Neural crest cell (in vitro differentiated cells): Measurements from ENCODE around the gene MICU2. TPM values are rescaled to one million over a fixed set of nuclear protein-coding genes. Genes with fewer than 3 reads are reported as not detected.
"Not testable (repeated sequence)": the region's sequence is repeated elsewhere in the genome, so short reads cannot be mapped to it uniquely, and the experiment has no call there.

Source experiments
- DNase-seq: peaks from one replicate; pipeline ENCODE4 v3.0.0; 2021; ENCODE audit warnings: low read depth, mixed read lengths, low spot score
- H3K27ac Mint-ChIP-seq: one replicate; pipeline ENCODE4 v1.8.0; 2021; ENCODE audit warnings: mild to moderate bottlenecking, mixed read lengths; ENCODE audit not compliant: unreplicated experiment
- H3K27me3 Mint-ChIP-seq: 2 replicates; pipeline ENCODE4 v1.8.0; 2021; ENCODE audit warnings: low read depth, mild to moderate bottlenecking, mixed read lengths
- H3K36me3 Mint-ChIP-seq: 2 replicates; pipeline ENCODE4 v1.8.0; 2021; ENCODE audit warnings: low read depth, mild to moderate bottlenecking, mixed read lengths
- H3K4me1 Mint-ChIP-seq: 2 replicates; pipeline ENCODE4 v1.8.0; 2021; ENCODE audit warnings: mixed read lengths
- H3K4me3 Mint-ChIP-seq: one replicate; pipeline ENCODE4 v1.8.0; 2021; ENCODE audit warnings: mild to moderate bottlenecking, mixed read lengths
- H3K9me3 Mint-ChIP-seq: 2 replicates; pipeline ENCODE4 v1.8.0; 2021; ENCODE audit warnings: mixed read lengths
- CTCF ChIP-seq: fragments of 200-600 bp; sonication (generic); conservative IDR thresholded peaks from 2 replicates; pipeline ENCODE4 v1.5.0; 2021; ENCODE audit warnings: antibody characterized with exemption, mild to moderate bottlenecking
- total RNA-seq: library from RNA; stranded (reverse); gene quantifications from 2 replicates; pipeline ENCODE4 v1.2.1, GENCODE V29; 2021

Gene MICU2
- total RNA-seq, 1 donor from 2014 or later: 34.1 TPM

DNA sequence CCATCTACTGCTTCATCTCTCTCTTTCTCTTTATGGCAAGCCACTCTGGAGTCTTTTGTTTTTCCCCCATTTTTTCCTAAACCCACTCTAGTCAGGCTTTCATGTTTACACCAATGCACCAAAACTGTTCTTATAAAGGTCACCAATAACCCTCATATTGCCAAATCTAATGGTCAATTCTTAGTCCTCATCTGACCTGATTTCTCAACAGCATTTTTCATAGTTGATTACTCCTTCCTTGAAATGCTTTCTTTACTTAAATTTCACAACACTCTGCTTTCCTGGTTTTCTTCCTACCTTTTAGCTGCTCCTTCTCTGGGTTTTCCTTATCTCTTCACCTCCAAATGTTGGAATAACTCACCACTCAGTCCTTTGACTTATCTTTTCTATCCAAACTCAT is 47.9 kb downstream of the MICU2 start:
- Mint-ChIP-seq H3K27ac (no peak overlapping the region), H3K36me3 (peaks cover 38% of the 10 kb centered on the region), H3K27me3 (no peaks in the 10 kb centered on the region), H3K9me3 (no peaks in the 10 kb centered on the region), H3K4me3 (no peak overlapping the region), H3K4me1 (no peaks in the 10 kb centered on the region)
- no peak for DNase-seq
- TF ChIP-seq CTCF: no peak

DNA sequence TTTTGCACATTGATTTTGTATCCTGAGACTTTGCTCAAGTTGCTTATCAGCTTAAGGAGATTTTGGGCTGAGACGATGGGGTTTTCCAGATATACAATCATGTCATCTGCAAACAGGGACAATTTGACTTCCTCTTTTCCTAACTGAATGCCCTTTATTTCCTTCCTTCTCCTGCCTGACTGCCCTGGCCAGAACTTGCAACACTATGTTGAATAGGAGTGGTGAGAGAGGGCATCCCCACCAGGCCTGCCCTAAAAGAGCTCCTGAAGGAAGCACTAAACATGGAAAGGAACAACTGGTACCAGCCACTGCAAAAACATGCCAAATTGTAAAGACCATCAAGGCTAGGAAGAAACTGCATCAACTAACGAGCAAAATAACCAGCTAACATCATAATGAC is 50.7 kb downstream of the MICU2 start:
- not testable (repeated sequence) for H3K27ac Mint-ChIP-seq, H3K27me3 Mint-ChIP-seq, H3K4me3 Mint-ChIP-seq, DNase-seq, H3K9me3 Mint-ChIP-seq, H3K4me1 Mint-ChIP-seq
- peaks cover 41% of the 10 kb centered on the region for H3K36me3 Mint-ChIP-seq

DNA sequence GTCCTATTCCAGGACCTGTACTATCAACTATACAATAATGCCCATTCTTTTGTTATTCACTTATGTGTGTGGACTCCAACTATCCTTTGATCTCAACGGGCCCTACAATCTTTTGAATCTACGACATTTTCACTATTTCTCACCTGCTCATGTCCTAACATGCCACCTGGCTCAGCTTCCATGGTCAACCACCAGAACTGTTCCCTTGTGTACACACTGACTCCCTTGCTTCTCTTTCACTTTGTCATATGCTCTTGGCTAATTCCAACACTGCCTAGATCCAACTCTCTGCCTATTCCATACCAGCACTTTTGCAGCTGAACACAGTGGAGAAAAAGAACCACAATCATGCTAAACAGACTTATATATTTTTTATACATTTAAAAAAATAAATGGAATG is 53.1 kb downstream of the MICU2 start:
- no peak overlapping the region for H3K4me3 Mint-ChIP-seq
- H3K36me3 Mint-ChIP-seq: peaks cover 27% of the 10 kb centered on the region
- no peaks in the 10 kb centered on the region for H3K4me1 Mint-ChIP-seq
- H3K27ac Mint-ChIP-seq: no peak overlapping the region
- H3K9me3 Mint-ChIP-seq: peaks cover 4% of the 10 kb centered on the region
- DNase-seq: no peak
- TF ChIP-seq CTCF: no peak
- H3K27me3 Mint-ChIP-seq: no peaks in the 10 kb centered on the region

GRCh38 chr13:21549633-21550032 is 54.3 kb downstream of the MICU2 start:
- Mint-ChIP-seq H3K4me1 (no peaks in the 10 kb centered on the region), H3K36me3 (peaks cover 28% of the 10 kb centered on the region), H3K4me3 (no peak overlapping the region), H3K27me3 (no peaks in the 10 kb centered on the region), H3K27ac (no peak overlapping the region), H3K9me3 (peaks cover 4% of the 10 kb centered on the region)
- DNase-seq: no peak
- TF ChIP-seq CTCF: no peak

DNA sequence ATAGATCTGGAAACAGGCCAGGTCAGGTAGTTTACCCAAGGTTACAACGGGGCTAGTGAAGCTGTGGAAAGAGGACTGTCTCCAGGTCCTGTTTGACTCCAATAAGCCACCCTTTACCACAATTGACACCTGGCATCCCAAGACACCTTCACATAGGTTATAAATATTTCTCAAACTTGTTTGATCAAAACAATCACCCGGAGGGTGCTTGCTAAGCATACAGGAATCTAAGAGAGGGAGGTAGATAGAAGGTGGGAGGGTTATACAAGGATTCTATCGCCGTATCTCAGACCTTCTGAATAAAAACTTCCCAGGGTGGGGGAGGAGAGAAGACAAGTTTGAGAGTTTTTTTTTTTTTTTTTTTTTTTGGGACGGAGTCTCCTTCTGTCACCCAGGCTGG is 55.4 kb downstream of the MICU2 start:
- Mint-ChIP-seq H3K9me3 (peaks cover 4% of the 10 kb centered on the region), H3K4me1 (no peaks in the 10 kb centered on the region), H3K36me3 (peaks cover 27% of the 10 kb centered on the region), H3K4me3 (no peak overlapping the region), H3K27ac (no peak overlapping the region), H3K27me3 (no peaks in the 10 kb centered on the region)
- DNase-seq: no peak
- no peak for TF ChIP-seq CTCF

GRCh38 chr13:21546372-21546771 is 57.6 kb downstream of the MICU2 start:
- Mint-ChIP-seq H3K36me3 (peaks cover 16% of the 10 kb centered on the region), H3K4me3 (no peak overlapping the region), H3K9me3 (peaks cover 4% of the 10 kb centered on the region), H3K4me1 (peaks cover 6% of the 10 kb centered on the region), H3K27me3 (no peaks in the 10 kb centered on the region), H3K27ac (no peak overlapping the region)
- no peak for DNase-seq
- TF ChIP-seq CTCF: no peak
